Suprapubic skin (tissue), 4 donors: ENCODE data around the gene UXS1. TPM values are rescaled to one million over a fixed set of nuclear protein-coding genes. Genes with fewer than 3 reads are reported as not detected.

Experiments
- DNase-seq, 2 donors: peaks; one replicate each; pipeline ENCODE4 v3.0.0-alpha.2; 2019; ENCODE audit warnings: low spot score in 2 of 2
- H3K27ac ChIP-seq: fragments of 200-600 bp; sonication (generic); one replicate; pipeline ENCODE4 v1.5.1; 2019
- H3K27me3 ChIP-seq: fragments of 200-600 bp; sonication (generic); one replicate; pipeline ENCODE4 v1.5.1; 2019
- H3K36me3 ChIP-seq: fragments of 200-600 bp; sonication (generic); one replicate; pipeline ENCODE4 v1.5.1; 2019
- H3K4me1 ChIP-seq: fragments of 200-600 bp; sonication (generic); one replicate; pipeline ENCODE4 v1.5.1; 2019
- H3K4me3 ChIP-seq: fragments of 200-600 bp; sonication (generic); one replicate; pipeline ENCODE4 v1.5.1; 2019; ENCODE audit warnings: mild to moderate bottlenecking
- H3K9me3 ChIP-seq: fragments of 200-600 bp; sonication (generic); one replicate; pipeline ENCODE4 v1.5.1; 2019
- EP300 ChIP-seq: sonication (generic); formaldehyde crosslinking; IDR thresholded peaks from one replicate; pipeline ENCODE4 v1.6.1; 2017; ENCODE audit warnings: antibody characterized with exemption
- POLR2A ChIP-seq, 2 donors: fragments of 450-650 bp; IDR thresholded peaks; one replicate each; pipeline ENCODE4 v1.6.1; 2017; ENCODE audit warnings: antibody characterized with exemption in 2 of 2, mild to moderate bottlenecking in 2 of 2, moderate library complexity in 2 of 2
- POLR2AphosphoS5 ChIP-seq, 3 donors: sonication (generic); formaldehyde crosslinking; IDR thresholded peaks; one replicate each; pipeline ENCODE4 v1.6.1; 2017; ENCODE audit warnings: antibody characterized with exemption in 3 of 3
- WGBS: methylation state at CpG from one replicate; pipeline ENCODE4 v1.1.5; 2018; 5-methylcytosine and 5-hydroxymethylcytosine counted together
- total RNA-seq, 4 donors: library from RNA; depleted of rRNA; stranded (reverse); fragments of >200 nt; gene quantifications; one replicate each; pipeline ENCODE4 v1.1.0, GENCODE V29; 2016
- TF ChIP-seq, protein P1 (sequence below), 2 donors: fragments of 200-600 bp in 1 of 2; fragments of 450-650 bp in 1 of 2; sonication (generic) in 1 of 2; IDR thresholded peaks; one replicate each; pipeline ENCODE4 v1.5.1; 2016 to 2019; ENCODE audit warnings: antibody characterized with exemption in 2 of 2, mild to moderate bottlenecking in 1 of 2, moderate library complexity in 1 of 2

Gene UXS1
- total RNA-seq, 4 donors from 2014 or later = 24.6 to 73.3 (median 58.7) TPM

DNA sequence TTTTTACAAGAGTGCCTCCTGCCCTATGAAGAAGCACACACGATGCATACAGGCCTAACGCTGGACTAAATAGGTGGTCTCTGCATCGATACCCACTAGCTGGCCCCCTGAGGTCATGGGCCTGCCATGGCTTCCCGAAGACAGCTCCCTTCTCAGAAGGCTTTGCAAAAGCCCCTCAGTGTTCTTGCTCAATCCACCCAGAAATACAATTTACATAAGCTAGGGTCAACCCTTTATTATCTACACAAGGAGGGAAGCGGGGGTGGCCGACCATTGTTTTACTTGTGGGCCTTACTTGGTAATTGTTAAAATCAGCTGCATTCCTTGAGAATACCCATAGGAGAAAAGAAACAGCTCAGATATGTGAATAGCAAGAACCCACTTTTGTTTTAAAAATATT lies 28.5 kb downstream of the UXS1 start:
- no peak overlapping the region for H3K27ac ChIP-seq
- H3K9me3 ChIP-seq = no peaks in the 10 kb centered on the region
- no peak for DNase-seq
- H3K36me3 ChIP-seq = peaks cover 9% of the 10 kb centered on the region
- no peaks in the 10 kb centered on the region for H3K4me1 ChIP-seq
- no peak overlapping the region for H3K4me3 ChIP-seq
- no peaks in the 10 kb centered on the region for H3K27me3 ChIP-seq
- 70% methylated on average over 6 of the region's 6 CpGs for WGBS
- no peak for TF ChIP-seq POLR2AphosphoS5 (IDR thresholded peaks at IDR 0.05)
- TF ChIP-seq, protein P1, sequence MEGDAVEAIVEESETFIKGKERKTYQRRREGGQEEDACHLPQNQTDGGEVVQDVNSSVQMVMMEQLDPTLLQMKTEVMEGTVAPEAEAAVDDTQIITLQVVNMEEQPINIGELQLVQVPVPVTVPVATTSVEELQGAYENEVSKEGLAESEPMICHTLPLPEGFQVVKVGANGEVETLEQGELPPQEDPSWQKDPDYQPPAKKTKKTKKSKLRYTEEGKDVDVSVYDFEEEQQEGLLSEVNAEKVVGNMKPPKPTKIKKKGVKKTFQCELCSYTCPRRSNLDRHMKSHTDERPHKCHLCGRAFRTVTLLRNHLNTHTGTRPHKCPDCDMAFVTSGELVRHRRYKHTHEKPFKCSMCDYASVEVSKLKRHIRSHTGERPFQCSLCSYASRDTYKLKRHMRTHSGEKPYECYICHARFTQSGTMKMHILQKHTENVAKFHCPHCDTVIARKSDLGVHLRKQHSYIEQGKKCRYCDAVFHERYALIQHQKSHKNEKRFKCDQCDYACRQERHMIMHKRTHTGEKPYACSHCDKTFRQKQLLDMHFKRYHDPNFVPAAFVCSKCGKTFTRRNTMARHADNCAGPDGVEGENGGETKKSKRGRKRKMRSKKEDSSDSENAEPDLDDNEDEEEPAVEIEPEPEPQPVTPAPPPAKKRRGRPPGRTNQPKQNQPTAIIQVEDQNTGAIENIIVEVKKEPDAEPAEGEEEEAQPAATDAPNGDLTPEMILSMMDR (IDR thresholded peaks at IDR 0.05) = no peak
- TF ChIP-seq POLR2A (IDR thresholded peaks at IDR 0.05) = no peak
- no peak for TF ChIP-seq EP300

DNA sequence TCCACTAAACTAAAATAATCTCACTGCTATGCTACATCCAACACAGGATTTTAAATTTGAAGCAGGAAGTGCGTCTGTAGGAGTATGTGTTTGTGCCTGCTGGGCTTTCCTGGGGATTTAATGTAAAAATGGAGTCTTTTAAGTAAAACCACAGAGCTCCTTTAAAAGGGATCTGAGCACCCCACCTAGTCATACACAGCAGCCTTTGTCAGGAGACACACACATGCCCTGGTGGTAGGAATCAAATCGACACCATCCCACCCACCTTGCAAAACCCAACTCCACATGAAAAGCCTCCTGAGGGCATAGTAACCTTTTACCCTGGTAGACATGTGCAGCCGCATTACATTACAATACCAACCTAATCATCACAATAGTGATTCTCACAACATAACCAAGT lies 29.1 kb downstream of the UXS1 start:
- no peaks in the 10 kb centered on the region for H3K9me3 ChIP-seq
- H3K27ac ChIP-seq = no peak overlapping the region
- 86% methylated on average over 3 of the region's 3 CpGs for WGBS
- H3K4me3 ChIP-seq = no peak overlapping the region
- no peaks in the 10 kb centered on the region for H3K4me1 ChIP-seq
- DNase-seq = no peak
- no peaks in the 10 kb centered on the region for H3K27me3 ChIP-seq
- H3K36me3 ChIP-seq = peaks cover 14% of the 10 kb centered on the region
- TF ChIP-seq EP300 (no peak), POLR2A (IDR thresholded peaks at IDR 0.05) (no peak), POLR2AphosphoS5 (IDR thresholded peaks at IDR 0.05) (no peak)
- TF ChIP-seq, protein P1 (IDR thresholded peaks at IDR 0.05) = no peak

DNA sequence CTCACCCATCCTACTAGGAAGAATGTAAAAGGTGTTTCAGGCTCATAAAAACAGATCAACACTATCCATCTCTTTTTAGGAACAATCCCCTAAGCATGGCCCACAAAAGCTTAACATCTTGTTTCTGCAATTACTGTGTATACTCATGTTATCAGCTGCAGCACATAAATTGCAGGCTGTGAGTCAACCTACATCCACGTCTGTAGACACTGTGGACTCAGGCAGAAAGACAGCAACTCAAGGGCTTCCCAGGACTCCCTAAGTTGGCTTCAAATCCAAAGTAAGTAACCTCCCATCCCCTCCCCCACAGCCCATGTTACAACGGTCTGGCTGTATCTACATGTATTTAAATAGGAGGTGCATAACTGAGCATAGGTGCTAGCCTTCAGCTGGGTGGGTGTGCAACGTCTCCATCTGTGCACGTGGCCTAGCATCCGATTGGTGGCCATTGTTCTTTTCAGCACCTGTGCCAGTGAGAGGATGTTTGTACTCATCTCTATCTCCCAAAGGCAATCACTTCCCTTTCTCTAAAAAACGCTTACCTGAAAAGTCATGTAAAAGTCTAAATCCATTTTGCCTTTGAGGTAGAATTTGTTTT lies 30.1 kb downstream of the UXS1 start:
- Histone ChIP-seq H3K36me3 (peaks cover 18% of the 10 kb centered on the region), H3K27me3 (no peaks in the 10 kb centered on the region), H3K9me3 (no peaks in the 10 kb centered on the region), H3K4me3 (no peak overlapping the region), H3K27ac (no peak overlapping the region), H3K4me1 (no peaks in the 10 kb centered on the region)
- 77% methylated on average over 6 of the region's 6 CpGs for WGBS
- TF ChIP-seq, protein P1 (IDR thresholded peaks at IDR 0.05) = no peak
- TF ChIP-seq POLR2A (IDR thresholded peaks at IDR 0.05) (no peak), EP300 (no peak), POLR2AphosphoS5 (IDR thresholded peaks at IDR 0.05) (no peak)
- no peak for DNase-seq

DNA sequence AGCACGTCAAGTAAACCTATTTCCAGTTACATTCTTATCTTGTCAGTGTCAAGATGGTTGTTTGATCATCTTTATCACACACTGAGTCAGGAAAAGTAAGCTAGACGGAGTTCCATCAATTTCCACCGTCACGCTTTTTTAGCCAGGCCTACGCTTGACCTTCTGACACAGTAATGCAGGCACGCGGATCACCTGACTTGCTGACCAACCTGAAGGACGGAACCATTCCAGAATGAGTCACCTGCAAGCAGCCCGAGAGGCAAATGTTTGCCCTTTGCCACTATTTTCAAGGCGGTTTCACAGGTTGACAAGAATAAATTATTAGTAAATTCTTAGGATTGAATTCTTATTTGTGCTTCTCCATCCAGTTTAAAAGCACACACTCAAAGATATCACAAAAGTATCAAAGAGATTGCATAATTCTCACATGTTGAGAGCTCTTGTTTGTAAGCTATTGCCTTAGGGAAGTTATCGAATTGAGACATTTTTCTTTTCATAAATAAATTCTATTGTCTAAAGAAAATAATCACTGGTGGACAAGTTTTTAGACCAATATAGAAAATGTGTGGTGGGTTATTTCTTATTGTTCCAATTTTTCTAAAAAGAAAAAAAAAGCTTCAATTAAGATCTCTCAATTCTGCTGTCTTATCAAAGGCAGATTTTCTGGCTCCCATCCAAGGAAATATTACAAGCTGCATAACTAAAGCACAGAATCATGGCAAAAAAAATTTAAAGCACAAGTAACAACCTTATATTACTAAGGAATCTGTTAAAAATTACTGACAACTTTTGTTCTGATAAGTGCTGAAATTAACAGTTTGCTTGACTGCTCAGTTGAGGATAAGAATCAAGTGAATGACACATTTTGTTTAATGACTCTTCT lies 31.9 kb downstream of the UXS1 start:
- Histone ChIP-seq H3K9me3 (no peaks in the 10 kb centered on the region), H3K36me3 (peaks cover 21% of the 10 kb centered on the region), H3K27me3 (no peaks in the 10 kb centered on the region), H3K27ac (no peak overlapping the region), H3K4me3 (no peak overlapping the region), H3K4me1 (no peaks in the 10 kb centered on the region)
- TF ChIP-seq POLR2AphosphoS5 (IDR thresholded peaks at IDR 0.05) = no peak
- no peak for TF ChIP-seq EP300
- TF ChIP-seq, protein P1 (IDR thresholded peaks at IDR 0.05) = no peak
- no peak for TF ChIP-seq POLR2A (IDR thresholded peaks at IDR 0.05)
- no peak for DNase-seq
- 92% methylated on average over 11 of the region's 11 CpGs for WGBS

DNA sequence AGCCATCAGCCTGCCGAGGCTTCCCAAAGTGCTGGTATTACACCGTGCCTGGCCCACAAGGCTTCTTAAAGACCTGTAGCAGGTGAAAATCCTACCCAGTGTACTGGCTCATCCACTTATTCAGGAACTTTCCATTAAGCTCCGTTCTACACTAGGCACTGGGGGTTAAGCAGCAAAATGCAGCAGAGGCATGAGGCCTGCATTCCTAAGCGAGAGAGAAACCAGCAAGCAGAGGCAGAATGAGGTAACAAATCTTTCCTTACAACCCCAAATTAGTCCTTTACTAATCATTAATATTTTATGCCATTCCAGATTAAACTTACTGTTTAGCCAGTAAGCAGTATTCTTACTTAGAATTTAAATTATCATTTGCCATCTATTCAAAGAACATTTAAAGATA lies 32.8 kb downstream of the UXS1 start:
- TF ChIP-seq, protein P1 (IDR thresholded peaks at IDR 0.05) = no peak
- TF ChIP-seq EP300 (no peak), POLR2A (IDR thresholded peaks at IDR 0.05) (no peak), POLR2AphosphoS5 (IDR thresholded peaks at IDR 0.05) (no peak)
- H3K27me3 ChIP-seq = no peaks in the 10 kb centered on the region
- no peak overlapping the region for H3K27ac ChIP-seq
- no peak for DNase-seq
- peaks cover 21% of the 10 kb centered on the region for H3K36me3 ChIP-seq
- H3K4me3 ChIP-seq = no peak overlapping the region
- no peaks in the 10 kb centered on the region for H3K9me3 ChIP-seq
- H3K4me1 ChIP-seq = no peaks in the 10 kb centered on the region
- WGBS = 94% methylated on average over 4 of the region's 4 CpGs
